Measurements from ENCODE around the gene OASL.

Gene OASL

DNA sequence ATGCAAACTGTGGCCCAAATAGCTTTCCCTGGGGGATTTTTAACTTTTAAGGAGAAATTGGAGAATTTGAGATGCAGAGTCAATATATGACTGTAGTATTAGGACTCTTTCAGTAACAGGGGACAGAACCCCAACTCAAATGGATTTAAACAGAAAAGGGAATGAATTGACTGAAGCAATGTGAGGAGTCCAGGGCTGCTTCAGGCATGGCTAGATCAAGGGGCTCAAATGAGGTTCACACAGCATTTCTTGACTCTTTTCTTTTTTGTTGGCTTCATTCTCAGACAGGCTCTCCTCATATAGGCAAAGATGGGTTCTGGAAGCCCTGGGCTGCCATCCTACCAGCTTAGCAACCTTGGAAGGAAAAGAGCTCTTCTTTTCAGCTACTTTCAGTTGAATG lies 47.1 kb downstream of the OASL start:
- DNase-seq (ENCODE audit: low read depth), result no peak

DNA sequence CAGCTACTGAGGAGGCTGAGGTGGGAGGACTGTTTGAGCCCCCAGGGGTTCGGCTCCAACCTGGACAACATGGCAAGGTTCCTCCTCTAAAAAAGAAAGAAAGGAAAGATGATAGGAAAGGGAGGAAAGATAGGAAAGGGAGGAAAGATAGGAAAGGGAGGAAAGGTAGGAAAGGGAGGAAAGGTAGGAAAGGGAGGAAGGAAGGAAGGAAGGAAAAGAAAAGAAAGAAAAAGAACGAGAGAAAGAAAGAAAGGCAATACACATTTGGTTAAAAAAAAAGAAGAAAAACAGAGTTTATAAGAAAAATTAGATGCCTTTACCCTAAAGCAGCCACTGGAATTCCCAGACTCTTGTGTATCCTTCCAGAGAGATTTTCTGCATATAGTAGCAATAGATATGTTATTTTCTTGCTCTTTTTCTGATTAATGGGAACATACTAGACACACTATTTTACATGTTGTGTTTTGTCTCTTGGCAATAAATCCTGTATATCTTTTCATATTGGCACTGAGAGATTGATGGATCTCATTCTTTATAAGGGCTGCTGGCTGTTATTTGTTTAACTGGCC lies 48.5 kb downstream of the OASL start:
- no peak for DNase-seq (ENCODE audit: low read depth)

DNA sequence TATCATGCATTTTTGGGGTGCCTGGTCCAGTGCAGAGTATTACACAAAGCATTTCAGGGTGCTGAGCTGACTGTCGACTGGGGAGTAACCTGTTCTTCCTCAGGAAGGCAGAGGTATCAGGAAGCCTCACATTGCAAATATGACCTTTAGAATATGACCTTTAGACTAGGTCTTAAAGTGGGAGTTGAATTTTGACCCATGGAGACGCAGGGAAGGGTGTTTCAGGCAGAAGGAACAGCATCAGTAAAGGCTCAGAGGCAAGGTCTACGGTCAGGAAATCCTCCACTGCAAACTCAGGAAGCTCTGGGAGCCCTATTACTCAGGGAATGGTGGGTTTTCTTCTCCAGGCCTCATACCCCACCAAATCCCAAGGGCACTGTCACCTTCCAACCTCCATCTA lies 49.4 kb downstream of the OASL start:
- no peak for DNase-seq (ENCODE audit: low read depth)

DNA sequence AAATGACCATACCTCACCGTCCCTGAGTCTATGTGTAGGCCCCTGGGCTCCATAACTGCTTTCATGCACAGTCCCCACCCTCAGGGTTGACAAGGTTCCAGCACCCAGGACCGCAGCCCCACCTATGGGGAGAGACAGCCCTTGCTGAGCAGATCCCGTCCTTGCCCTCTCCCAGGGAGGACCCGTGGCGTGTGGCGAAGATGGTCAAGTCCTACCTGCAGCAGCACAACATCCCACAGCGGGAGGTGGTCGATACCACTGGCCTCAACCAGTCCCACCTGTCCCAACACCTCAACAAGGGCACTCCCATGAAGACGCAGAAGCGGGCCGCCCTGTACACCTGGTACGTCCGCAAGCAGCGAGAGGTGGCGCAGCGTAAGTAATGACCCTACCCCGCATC lies 50.4 kb downstream of the OASL start:
- DNase-seq (ENCODE audit: low read depth), result no peak

DNA sequence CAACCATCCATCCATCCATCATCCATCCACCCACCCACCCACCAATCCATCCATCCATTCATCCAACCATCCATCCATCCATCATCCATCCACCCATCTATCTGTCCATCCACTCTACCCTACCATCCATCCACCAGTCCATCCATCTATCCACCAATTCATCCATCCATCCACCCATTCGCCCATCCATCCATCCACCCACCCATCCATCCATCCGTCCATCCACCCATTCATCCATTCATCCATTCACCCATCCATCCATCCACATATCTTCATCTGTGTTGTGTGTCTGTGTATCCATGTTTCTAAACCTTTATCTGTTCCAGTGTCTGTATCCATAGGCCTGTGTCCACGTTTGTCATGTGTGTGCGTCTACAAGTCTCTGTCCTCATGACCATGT lies 50.8 kb downstream of the OASL start:
- no peak for DNase-seq (ENCODE audit: low read depth)

DNA sequence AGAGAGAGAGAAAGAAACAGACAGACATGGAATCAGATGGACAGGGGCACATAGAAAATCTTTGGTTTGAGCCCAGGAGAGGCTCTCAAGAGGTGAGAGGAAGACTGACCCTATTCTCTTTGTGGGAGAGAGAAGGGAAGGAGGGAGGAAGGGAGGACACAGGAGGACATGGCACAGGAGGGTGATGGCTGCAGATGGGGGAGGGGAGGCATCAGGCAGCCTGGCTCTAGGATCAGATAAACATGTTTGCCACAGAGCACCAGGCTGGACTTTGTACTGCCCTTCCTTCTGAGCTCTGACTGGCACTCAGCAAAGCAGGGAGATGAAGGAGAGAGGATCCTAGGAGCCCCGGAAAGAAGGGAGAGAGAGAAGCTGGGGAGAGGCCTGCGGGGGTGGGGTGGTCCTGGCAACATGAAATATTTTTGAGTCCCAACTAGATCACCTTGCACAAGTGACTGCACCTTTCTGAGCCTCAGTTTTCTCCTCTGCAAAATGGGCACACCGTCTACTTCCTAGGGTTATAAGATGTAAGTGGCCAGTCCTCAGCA lies 54.6 kb downstream of the OASL start:
- no peak for DNase-seq (ENCODE audit: low read depth)

DNA sequence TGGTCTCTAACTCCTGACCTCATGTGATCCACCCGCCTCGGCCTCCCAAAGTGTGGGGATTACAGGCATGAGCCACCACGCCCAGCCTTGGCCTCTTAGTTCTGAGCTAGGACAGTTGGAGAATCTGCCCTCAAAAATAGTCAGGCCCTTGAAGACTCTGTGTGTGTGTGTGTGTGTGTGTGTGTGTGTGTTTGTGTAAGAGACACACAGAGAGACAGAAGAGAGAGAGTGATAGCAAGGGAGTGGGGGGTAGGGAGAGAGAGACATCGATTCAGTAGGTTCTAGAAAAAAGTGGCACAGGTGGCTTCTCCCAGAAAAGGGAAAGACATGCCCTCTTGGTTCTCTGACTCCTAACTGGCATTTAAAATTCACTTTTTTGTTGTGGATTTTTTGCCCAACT lies 55.3 kb downstream of the OASL start:
- DNase-seq (ENCODE audit: low read depth), result no peak

DNA sequence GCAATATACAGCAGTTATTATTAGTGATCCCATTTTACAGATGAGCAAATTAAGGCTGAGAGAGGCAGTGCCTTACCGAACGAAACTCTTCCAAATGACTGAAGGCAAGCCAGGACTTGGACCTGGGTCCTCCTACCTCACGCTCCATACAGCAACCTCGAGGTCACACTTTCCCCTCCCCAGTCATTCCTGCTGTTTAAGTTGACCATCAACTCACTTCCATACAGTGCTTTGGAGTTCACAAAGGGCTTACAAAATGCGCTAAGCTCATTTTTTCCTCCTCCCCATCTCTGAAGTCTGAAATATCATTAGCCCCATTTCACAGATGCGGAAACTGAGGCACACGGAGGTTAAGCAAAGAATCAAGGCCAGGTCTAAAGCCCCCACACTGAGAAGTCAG lies 56.4 kb downstream of the OASL start:
- DNase-seq (ENCODE audit: low read depth), result no peak

DNA sequence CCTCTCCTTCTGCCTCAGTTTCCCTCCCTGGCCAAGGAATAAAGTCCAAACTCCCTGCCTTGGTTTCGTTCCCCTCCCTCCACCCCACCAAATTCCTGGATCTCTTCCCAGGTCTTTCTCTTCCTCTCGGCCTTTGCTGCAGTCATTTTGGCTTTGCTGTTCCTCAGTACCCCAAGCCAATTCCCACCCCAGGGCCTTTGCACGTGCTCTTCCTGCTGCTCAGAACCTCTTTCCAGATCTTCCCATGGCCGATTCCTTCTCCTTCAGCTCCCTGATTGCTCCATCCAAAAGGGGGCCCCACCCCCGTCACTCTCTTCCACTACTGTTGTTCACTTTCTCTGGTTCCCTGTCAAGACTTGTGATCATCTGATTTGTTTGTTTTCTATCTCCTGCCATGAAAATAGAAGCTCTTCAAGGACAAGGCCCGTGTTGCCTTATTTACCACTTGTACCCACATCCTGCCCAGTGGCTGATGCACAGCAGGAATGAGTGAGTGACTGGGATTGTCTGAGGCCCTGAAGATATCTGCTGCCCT lies 57.6 kb downstream of the OASL start:
- no peak for DNase-seq (ENCODE audit: low read depth)

DNA sequence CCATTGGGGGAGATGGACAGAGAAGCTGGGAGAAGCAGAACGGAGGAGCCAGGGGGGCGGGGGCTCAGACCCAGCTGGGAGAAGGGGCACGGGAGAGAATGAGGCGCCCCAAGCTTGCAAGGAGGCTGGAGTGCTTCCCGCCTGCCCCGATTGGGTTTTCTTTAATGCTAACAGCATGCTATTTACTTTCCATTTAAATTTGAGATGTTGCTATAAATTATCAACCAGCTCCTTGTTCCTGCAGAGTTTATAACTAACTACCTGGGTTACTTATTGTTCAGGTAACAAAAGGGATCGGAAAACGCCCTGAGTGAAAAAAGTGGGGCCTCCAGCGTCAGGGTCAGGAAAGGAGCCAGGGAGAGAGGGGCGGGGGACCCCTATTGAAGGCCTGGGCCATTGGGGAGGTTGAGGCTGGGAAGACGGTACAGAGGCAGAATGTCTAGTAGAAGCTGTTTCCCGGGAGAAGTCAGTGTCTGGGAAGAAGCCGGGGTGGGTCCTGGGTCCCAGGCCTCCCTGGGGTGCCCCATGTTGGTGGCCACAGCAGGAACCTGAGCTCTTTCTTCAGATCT lies 58.2 kb downstream of the OASL start:
- no peak for DNase-seq (ENCODE audit: low read depth)

DNA sequence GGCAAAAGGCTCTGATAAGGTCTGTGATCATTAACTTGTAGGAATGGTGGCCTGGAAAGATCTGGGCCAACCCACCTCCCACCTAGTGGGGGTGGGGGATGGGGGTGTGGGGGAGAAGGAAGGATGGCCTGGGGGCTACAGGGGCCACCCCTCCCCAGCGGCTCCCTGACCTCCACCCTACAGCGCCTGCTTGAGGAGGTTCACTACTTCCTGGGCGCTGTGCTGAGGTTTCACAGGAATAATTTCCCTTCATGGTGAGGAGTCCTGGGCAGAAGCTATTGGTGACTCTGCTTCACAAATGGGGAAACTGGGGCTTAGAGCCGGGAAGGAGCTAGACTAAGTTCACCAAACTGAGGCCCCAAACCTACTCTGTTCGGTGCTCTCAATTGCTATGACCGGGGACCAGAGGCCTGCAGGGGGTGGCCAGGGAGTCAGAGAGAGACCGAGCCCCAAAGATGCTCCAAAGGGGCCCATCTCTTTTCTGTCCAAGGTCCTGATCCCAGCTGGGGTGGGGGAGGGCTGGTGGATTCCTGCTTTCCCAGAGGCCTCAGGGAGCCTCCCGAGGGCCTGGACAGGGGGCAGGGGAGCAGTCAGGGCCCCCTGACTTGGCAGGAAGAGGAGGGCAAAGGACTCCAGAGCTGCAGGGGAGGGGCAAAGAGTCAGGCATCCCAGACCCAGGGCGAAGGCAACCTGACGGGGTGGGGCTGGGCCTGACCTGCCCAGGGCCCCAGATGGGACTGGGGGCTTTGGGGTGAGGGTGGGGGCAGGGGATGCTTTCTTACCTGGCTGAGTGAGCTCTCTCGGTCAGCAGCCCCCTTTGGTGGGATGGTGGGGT lies 59.0 kb downstream of the OASL start:
- DNase-seq (ENCODE audit: low read depth), result no peak

DNA sequence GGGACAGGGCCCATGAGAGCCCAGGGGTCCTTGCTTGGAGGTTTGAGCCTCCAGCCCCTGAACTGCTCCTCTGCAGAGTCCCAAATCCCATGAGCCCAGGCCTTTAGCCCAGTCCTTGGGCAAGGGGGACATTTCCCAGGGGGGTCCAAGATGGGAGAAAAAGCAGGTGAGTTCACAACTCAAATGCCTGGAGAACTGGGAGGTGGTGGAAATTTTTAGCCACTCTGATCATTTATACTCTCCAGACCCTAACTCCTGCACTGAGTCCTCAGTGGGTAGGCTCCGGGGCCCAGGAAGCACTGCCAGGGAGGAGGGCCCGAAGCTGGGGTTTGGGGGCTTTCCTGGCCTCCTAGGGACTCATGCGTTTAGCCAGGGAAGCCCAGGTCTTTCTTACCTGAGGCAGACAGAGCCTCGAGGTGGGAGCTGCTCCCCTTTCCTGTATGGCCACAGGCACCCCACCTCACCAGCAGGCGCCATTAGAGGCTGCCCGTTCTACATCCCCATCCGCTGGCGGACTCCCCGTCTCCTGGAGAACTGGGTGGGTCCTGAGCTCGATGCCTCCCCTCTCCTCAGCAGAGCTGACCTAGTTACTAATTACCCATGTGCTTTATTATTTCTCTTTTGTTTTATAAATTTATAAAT lies 59.7 kb downstream of the OASL start:
- DNase-seq (ENCODE audit: low read depth), result no peak

DNA sequence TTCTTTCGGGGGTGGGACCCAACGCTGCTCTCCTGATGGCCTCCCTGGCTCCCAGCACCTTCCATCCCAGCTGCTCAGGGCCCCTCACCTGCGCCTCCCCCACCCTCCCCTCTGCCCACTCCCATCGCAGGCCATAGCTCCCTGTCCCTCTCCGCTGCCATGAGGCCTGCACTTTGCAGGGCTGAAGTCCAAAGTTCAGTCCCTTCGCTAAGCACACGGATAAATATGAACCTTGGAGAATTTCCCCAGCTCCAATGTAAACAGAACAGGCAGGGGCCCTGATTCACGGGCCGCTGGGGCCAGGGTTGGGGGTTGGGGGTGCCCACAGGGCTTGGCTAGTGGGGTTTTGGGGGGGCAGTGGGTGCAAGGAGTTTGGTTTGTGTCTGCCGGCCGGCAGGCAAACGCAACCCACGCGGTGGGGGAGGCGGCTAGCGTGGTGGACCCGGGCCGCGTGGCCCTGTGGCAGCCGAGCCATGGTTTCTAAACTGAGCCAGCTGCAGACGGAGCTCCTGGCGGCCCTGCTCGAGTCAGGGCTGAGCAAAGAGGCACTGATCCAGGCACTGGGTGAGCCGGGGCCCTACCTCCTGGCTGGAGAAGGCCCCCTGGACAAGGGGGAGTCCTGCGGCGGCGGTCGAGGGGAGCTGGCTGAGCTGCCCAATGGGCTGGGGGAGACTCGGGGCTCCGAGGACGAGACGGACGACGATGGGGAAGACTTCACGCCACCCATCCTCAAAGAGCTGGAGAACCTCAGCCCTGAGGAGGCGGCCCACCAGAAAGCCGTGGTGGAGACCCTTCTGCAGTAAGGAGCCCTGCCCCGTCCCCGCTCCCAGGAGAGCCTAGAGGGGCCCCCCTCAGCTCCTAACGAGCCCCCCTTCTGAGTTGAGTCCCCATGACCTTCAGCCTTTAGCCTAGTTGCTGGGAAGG lies 60.5 kb downstream of the OASL start, which contains the start of gene HNF1A:
Gene HNF1A, plus strand, starts transcription at position 248 of the 924 bp plus-strand sequence. Its CDS starts 226 bp downstream, at position 474.
- DNase-seq (ENCODE audit: low read depth), result no peak

DNA sequence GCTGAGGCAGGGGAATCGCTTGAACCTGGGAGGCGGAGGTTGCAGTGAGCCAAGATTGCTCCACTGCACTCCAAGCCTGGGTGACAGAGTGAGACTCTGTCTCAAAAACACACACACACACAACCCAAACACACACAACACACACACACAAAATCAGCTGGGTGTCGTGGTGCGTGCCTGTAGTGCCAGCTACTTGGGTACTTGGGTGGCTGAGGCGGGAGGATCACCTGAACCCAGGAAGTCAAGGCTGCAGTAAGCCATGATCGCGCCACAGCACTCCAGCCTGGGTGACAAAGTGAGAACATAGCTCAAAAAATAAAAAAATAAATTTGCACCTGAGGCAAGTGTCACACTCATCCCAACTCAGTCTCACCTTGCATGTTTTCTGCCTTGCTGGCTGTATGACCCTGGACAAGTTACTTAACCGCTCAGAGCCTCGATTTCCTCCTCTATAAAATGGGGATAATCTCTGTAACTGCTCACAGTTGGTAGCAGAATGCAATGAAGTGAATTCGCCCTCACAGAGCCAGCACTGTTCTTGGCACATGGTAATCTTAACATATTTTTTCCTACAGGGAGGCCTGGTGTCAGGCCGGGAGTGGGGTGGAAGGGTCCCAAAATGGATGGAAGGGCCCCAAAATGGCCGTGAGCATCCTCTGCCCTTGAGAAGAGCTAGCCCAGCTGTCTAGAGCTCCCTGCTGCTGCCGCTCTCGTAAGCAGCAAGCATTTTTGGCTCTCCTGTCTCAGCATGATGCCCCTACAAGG lies 61.3 kb downstream of the OASL start:
- DNase-seq (ENCODE audit: low read depth), result no peak

DNA sequence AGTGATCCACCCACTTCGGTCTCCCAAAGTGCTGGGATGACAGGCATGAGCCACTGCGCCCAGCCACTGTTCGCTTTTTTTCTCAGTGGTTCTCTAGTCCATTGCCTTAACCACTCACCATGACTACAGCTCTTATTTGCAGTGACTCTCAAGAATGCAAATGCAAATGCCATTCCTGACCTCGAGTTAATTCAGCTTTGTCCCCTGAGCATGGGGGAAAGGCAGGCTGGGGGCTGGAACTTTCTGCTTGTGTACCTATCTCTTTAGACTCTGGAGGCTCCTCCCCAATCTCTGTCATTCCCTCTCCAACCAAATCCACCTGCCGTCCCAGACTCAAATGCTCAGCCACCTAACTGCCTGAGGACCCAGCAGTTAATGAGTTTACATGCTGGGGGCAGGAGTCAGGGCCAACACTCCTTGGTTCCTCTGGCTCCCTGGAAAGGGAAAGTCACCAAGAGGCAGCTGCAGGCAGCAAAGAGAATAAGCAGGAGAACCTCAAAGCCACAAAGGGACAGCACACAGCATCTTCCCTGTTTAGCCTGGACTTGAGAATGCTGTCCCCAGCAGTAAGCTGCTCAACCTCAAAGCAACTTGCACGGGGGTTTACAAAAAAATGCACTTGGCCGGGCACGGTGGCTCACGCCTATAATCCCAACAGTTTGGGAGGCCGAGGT lies 66.0 kb downstream of the OASL start:
- DNase-seq (ENCODE audit: low read depth), result no peak

DNA sequence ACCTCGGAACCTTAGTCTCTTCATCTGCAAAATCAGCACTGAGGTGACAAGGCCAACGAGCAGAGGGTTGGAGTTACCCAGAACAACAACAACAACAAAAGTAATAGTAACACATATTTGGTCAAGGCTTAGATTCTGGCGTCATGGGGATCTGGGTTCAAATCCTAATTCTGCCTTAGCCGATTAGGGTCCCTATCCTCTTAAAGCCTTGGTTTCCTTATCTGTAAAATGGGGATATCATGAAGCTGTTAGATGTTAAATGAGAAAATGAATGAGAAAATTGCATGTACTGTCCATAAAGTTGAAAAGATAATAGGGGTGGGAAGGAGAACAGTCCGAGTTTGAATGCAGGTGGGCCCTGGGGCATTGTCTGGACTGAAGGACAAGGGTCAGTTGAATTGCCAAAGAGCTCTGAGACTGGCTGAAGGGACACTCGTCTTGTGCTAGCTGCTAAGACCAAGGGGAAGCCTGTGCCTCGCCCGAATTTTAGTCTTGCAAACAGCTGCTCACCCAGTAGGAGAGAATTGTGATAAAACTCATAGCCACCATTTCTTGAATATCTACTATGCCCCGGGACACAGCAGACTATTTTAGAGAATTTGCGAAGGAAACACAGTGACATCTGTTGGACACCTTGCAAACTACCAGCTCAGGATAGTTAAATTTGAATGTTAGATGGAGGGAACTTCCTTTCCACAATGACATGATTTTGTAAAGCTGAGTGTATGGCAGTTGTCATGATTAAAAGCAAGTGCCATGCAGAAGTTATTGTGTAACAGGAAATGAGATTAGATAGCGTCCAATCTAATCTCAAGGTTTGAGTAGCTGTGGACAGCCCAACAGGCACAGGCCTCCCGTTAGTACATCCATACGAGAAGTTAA lies 67.5 kb downstream of the OASL start:
- DNase-seq (ENCODE audit: low read depth), result no peak

DNA sequence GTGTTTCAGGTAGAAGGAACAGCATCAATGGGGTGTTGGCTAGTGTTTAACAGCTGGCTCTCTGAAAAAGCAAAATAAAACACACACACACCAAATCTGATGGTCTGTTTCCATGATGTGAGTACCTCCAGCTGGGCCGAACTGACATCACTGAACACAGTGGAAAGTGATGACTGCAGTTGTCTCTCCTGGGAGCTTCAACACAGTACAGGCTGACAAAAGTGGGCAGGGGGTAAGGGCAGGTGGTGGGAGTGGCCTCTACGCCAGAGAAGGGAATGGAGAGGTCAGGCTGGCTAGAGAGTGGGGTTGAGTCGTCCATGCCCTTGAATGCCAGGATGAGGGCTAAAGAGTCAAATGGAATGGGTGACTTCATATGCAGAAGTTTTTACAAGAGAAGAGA lies 68.7 kb downstream of the OASL start:
- no peak for DNase-seq (ENCODE audit: low read depth)
